Astrocyte (in vitro differentiated cells and primary cell): ENCODE data around the gene NR2C2. TPM values are rescaled to one million over a fixed set of nuclear protein-coding genes. Genes with fewer than 3 reads are reported as not detected.

Source experiments
- DNase-seq: peaks from one replicate; pipeline ENCODE4 v3.0.0-alpha.2; 2010; ENCODE audit warnings: low read depth
- FAIRE-seq: peaks from 2 replicates; lab custom pipeline; 2011; peaks lifted over from hg19 to GRCh38; lab: Jason Lieb, UNC
- H2AFZ ChIP-seq: 2 replicates; pipeline ENCODE4 v1.6.0; 2012; ENCODE audit warnings: low read depth, low read length, inconsistent platforms
- H3K27ac ChIP-seq: 2 replicates; pipeline ENCODE4 v1.5.1; 2011; ENCODE audit warnings: low read depth, low read length, inconsistent platforms
- H3K27me3 ChIP-seq: 2 replicates; pipeline ENCODE4 v1.6.0; 2011; ENCODE audit warnings: low read length, inconsistent platforms; ENCODE audit not compliant: insufficient read depth
- H3K36me3 ChIP-seq: 2 replicates; pipeline ENCODE4 v1.5.1; 2011; ENCODE audit warnings: low read length, inconsistent platforms; ENCODE audit not compliant: insufficient read depth
- H3K4me1 ChIP-seq: 2 replicates; pipeline ENCODE4 v1.5.1; 2011; ENCODE audit warnings: low read length, inconsistent platforms; ENCODE audit not compliant: insufficient read depth
- H3K4me2 ChIP-seq: 2 replicates; pipeline ENCODE4 v1.6.0; 2012; ENCODE audit warnings: low read length, inconsistent platforms
- H3K4me3 ChIP-seq: 2 replicates; pipeline ENCODE4 v1.5.1; 2011; ENCODE audit warnings: low read depth, mild to moderate bottlenecking, low read length, inconsistent platforms; ENCODE audit not compliant: insufficient read depth
- H3K79me2 ChIP-seq: 2 replicates; pipeline ENCODE4 v1.6.0; 2012; ENCODE audit warnings: mild to moderate bottlenecking, low read length, inconsistent platforms; ENCODE audit not compliant: insufficient read depth
- H3K9ac ChIP-seq: 2 replicates; pipeline ENCODE4 v1.6.0; 2012; ENCODE audit warnings: mild to moderate bottlenecking, low read length, inconsistent platforms
- H3K9me3 ChIP-seq: 2 replicates; pipeline ENCODE4 v1.5.1; 2012; ENCODE audit warnings: low read depth, mild to moderate bottlenecking, low read length, inconsistent platforms; ENCODE audit not compliant: insufficient read depth
- H4K20me1 ChIP-seq: 2 replicates; pipeline ENCODE4 v1.6.0; 2012; ENCODE audit warnings: low read length, inconsistent platforms; ENCODE audit not compliant: insufficient read depth
- H3K27ac Mint-ChIP-seq: one replicate; pipeline ENCODE4 v1.8.0; 2021; ENCODE audit warnings: mild to moderate bottlenecking, mixed read lengths; ENCODE audit not compliant: unreplicated experiment
- H3K27me3 Mint-ChIP-seq: one replicate; pipeline ENCODE4 v1.8.0; 2021; ENCODE audit warnings: low read depth, mixed read lengths; ENCODE audit not compliant: unreplicated experiment
- H3K36me3 Mint-ChIP-seq: one replicate; pipeline ENCODE4 v1.8.0; 2021; ENCODE audit warnings: low read depth, mixed read lengths; ENCODE audit not compliant: unreplicated experiment
- H3K4me1 Mint-ChIP-seq: one replicate; pipeline ENCODE4 v1.8.0; 2021; ENCODE audit warnings: low read depth, mixed read lengths; ENCODE audit not compliant: unreplicated experiment
- H3K4me3 Mint-ChIP-seq: one replicate; pipeline ENCODE4 v1.8.0; 2021; ENCODE audit warnings: mild to moderate bottlenecking, moderate library complexity, mixed read lengths; ENCODE audit not compliant: unreplicated experiment
- H3K9me3 Mint-ChIP-seq: one replicate; pipeline ENCODE4 v1.8.0; 2021; ENCODE audit warnings: mild to moderate bottlenecking, mixed read lengths; ENCODE audit not compliant: unreplicated experiment
- CTCF ChIP-seq: IDR thresholded peaks from 2 replicates; pipeline ENCODE4 v1.5.1; 2011; ENCODE audit warnings: low read depth, mild to moderate bottlenecking, inconsistent platforms, low read length, moderate library complexity; ENCODE audit not compliant: insufficient read depth
- EZH2 ChIP-seq: IDR thresholded peaks from 2 replicates; pipeline ENCODE4 v1.6.1; 2012; ENCODE audit warnings: mild to moderate bottlenecking, low read length, inconsistent platforms; ENCODE audit not compliant: insufficient read depth
- total RNA-seq: library from RNA; stranded (reverse); gene quantifications from 2 replicates; pipeline ENCODE4 v1.2.1, GENCODE V29; 2021

Gene NR2C2
- total RNA-seq, 1 donor from 2014 or later, result 36.3 TPM

- no peak overlapping the region for H2AFZ ChIP-seq
- Mint-ChIP-seq H3K36me3 (no peaks in the 10 kb centered on the region), H3K27me3 (no peaks in the 10 kb centered on the region), H3K27ac (peak overlapping the region; percentile 50), H3K4me1 (peaks cover 26% of the 10 kb centered on the region), H3K4me3 (no peak overlapping the region), H3K9me3 (no peaks in the 10 kb centered on the region)
- H3K27ac ChIP-seq, result no peak overlapping the region
- H3K36me3 ChIP-seq, result no peaks in the 10 kb centered on the region
- FAIRE-seq (no peak), DNase-seq (no peak)
- H3K27me3 ChIP-seq, result no peaks in the 10 kb centered on the region
- peaks cover 7% of the 10 kb centered on the region for H3K4me1 ChIP-seq
- no peak overlapping the region for H3K4me2 ChIP-seq
- TF ChIP-seq CTCF, result no peak
- no peak for TF ChIP-seq EZH2
- H3K9ac ChIP-seq, result no peak overlapping the region
- H3K4me3 ChIP-seq, result no peak overlapping the region
- H4K20me1 ChIP-seq, result peaks cover 58% of the 10 kb centered on the region
- H3K9me3 ChIP-seq, result no peaks in the 10 kb centered on the region
- peaks cover 69% of the 10 kb centered on the region for H3K79me2 ChIP-seq
These were observed 43.4 kb downstream of the NR2C2 start for GRCh38 chr3:14990780-14991148.

GRCh38 chr3:14991151-14991742 lies 43.9 kb downstream of the NR2C2 start:
- TF ChIP-seq CTCF, result no peak
- no peak for TF ChIP-seq EZH2
- Histone ChIP-seq H3K27ac (no peak overlapping the region), H3K79me2 (peaks cover 70% of the 10 kb centered on the region), H3K4me3 (no peak overlapping the region), H3K4me2 (no peak overlapping the region), H3K36me3 (no peaks in the 10 kb centered on the region), H3K4me1 (peaks cover 7% of the 10 kb centered on the region), H3K27me3 (no peaks in the 10 kb centered on the region), H3K9me3 (no peaks in the 10 kb centered on the region), H4K20me1 (peaks cover 58% of the 10 kb centered on the region), H2AFZ (no peak overlapping the region), H3K9ac (no peak overlapping the region)
- no peak overlapping the region for H3K4me3 Mint-ChIP-seq
- no peaks in the 10 kb centered on the region for H3K27me3 Mint-ChIP-seq
- DNase-seq, result no peak
- no peak overlapping the region for H3K27ac Mint-ChIP-seq
- H3K36me3 Mint-ChIP-seq, result no peaks in the 10 kb centered on the region
- peaks cover 26% of the 10 kb centered on the region for H3K4me1 Mint-ChIP-seq
- H3K9me3 Mint-ChIP-seq, result no peaks in the 10 kb centered on the region
- no peak for FAIRE-seq

- Histone ChIP-seq H3K36me3 (no peaks in the 10 kb centered on the region), H3K4me2 (no peak overlapping the region), H3K27me3 (no peaks in the 10 kb centered on the region), H3K4me1 (peaks cover 7% of the 10 kb centered on the region), H3K9ac (no peak overlapping the region), H3K79me2 (peaks cover 73% of the 10 kb centered on the region), H3K9me3 (no peaks in the 10 kb centered on the region), H3K27ac (no peak overlapping the region), H4K20me1 (peaks cover 53% of the 10 kb centered on the region), H2AFZ (no peak overlapping the region), H3K4me3 (no peak overlapping the region)
- no peak for TF ChIP-seq EZH2
- no peak for TF ChIP-seq CTCF
- peaks cover 26% of the 10 kb centered on the region for H3K4me1 Mint-ChIP-seq
- no peak for FAIRE-seq
- H3K27ac Mint-ChIP-seq, result peak overlapping the region; percentile 34
- no peaks in the 10 kb centered on the region for H3K36me3 Mint-ChIP-seq
- DNase-seq, result peak; percentile 7
- peak overlapping the region; percentile 50 for H3K4me3 Mint-ChIP-seq
- no peaks in the 10 kb centered on the region for H3K27me3 Mint-ChIP-seq
- H3K9me3 Mint-ChIP-seq, result no peaks in the 10 kb centered on the region
These were observed 44.6 kb downstream of the NR2C2 start for GRCh38 chr3:14991818-14992612.
